ENCODE results near the gene TEDC2.
"Not testable (repeated sequence)": the region's sequence is repeated elsewhere in the genome, so short reads cannot be mapped to it uniquely, and the experiment has no call there.

Gene TEDC2

DNA sequence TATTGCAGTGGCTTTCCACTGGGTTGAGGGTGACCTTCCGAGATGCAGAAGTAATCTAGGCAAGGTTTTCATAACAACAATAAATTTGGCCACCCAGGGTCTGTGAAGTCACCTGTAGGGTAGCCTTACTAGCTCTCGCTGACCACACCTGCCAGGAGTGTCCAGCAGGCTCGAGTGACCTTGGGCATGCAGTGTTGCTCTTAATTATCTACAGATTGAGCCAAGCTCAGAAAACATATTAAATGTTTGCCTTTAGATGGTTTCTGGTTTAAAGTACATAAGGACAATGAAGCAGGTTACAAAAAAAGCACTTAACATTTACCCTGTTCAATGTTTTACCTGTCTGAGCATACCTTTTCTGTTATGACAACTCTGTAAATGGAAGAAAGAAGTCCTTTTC is 16.8 kb downstream of the TEDC2 start:
- DNase-seq: no peak

GRCh38 chr16:2477327-2477726 is 17.4 kb downstream of the TEDC2 start:
- DNase-seq: no peak

- DNase-seq: no peak
Measured at GRCh38 chr16:2478279-2478678, 18.4 kb downstream of the TEDC2 start.

DNA sequence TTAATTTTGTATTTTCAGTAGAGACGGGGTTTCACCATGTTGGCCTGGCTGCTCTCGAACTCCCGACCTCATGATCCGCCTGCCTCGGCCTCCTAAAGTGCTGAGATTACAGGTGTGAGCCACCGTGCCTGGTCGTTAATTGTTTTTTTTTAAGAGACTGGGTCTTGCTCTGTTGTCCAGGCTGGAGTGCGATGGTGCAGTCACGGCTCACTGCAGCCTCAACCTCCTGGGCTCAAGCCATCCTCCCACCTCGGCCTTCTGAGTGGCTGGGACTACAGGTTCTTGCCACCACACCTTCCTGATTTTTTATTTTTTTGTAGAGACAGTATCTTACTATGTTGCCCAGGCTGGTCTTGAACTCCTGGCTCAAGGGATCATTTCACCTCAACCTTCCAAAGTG is 20.1 kb downstream of the TEDC2 start:
- DNase-seq: not testable (repeated sequence)

- DNase-seq: no peak
Measured at GRCh38 chr16:2480948-2481347, 21.0 kb downstream of the TEDC2 start.

GRCh38 chr16:2481676-2482075 is 21.8 kb downstream of the TEDC2 start:
- DNase-seq: no peak

DNA sequence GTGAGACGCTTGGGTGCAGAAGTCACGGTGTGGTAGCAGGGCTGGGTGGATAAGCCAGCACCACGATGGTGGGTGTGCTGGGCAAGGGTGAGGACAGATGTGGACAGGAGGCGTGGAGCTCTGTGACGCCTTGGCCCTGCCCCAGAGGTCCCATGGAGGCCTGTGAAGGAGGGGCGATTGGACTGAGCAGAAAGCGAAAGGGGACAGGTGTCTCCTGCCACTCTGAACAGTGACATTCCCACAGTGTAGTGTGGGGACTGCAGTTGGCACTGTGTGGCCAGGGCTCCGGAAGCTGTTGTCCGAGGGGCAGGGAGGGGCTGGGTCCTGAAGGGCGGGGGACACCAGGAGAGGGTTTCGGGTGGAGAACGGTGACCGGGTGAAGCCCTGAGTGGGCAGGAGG is 22.3 kb downstream of the TEDC2 start:
- no peak for DNase-seq

GRCh38 chr16:2482708-2483534 is 23.0 kb downstream of the TEDC2 start:
- DNase-seq: peak; percentile 56

DNA sequence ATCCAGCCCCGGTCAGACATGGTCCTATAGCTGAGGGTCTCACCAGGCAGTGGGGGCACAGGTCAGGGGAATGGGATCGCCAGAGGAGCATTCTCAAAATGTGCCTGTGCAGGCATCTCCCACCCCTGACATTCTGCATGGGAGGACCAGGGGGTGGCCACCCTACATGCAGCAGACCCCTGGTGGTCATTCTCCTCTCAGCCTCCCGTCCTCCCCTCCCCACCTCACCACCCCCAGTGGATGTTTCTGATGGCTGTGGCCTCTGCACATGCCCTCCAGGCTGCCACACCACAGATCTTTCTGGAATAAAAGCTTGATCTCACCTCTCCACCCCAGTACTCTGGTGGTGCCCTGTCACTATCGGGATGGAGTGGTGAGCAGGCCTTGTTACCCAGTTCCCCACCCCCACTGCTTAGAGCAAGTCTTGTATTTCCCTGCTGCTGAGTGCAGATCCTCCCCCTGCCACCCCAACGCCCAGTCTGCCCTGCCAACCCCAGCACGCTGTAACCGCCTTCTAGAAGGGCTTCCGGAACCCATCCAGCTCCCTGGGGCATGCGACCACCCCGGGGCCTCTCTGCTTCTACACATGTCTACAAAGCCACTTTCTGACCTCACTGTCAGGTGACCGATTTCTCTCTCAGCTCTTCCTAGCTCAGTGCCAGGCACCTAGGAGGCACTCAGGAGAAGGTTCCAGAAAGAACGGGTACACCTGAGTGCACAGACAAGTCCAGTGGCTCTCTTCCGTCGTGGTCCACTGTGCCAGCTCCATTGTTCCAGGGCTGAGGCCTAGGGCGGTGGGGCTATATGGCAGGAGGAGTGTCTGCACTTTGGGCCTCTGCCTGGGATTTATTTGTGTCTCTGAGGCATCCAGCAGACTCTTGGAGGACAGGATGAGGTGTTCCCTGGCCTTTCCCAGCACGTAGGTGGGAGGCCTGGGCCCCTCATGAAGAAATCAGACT is 24.3 kb downstream of the TEDC2 start:
- DNase-seq: no peak

GRCh38 chr16:2484898-2485508 is 25.1 kb downstream of the TEDC2 start:
- no peak for DNase-seq

- DNase-seq: no peak
Measured at GRCh38 chr16:2485811-2486507, 26.1 kb downstream of the TEDC2 start.

- DNase-seq: peak; percentile 25
Measured at GRCh38 chr16:2486645-2487516, 27.0 kb downstream of the TEDC2 start.

DNA sequence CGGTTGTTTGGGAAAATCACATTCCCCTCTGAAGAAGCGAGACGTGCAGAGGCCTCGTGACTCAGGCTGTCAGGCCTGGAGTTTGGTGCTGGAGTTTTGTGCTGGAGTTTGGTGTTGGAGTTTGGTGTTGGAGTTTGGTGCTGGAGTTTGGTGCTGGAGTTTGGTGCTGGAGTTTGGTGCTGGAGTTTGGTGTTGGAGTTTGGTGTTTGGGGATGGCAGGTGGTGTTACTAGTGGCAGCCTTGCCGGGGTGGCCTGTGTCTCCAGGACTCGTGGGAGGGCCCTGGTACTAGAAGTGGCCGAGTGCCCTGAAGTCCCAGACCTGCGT is 27.6 kb downstream of the TEDC2 start:
- DNase-seq: no peak

DNA sequence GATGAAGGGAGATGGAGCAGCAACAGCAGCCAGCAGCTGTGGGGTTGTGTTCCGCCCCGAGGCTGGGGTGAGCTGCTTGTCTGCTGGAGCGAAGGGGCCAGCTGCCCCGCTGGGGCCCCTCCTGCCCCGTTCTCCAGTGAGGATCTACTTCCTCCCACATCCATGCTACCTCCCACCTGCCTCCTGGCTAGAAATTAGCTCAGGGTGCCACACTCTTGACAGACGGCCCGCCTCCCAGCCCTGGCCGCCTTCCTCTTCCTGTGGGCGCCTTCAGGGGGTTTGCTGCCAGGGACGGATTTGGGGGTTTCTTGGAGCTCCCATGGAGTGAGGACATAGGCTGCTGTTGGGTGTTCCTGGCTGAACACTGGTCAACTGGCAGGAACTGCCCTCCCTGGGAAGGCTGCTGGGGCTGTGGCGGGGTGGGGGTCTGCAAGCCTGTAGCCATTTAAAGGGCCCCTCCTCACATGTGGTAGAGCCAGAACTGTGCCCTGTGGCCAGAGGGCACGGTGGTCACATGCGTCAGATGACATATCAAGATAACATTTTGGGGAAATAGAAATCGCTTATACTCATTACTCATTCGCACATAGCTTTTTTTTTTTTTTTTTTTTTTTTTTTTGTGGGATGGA is 28.1 kb downstream of the TEDC2 start:
- DNase-seq: no peak

DNA sequence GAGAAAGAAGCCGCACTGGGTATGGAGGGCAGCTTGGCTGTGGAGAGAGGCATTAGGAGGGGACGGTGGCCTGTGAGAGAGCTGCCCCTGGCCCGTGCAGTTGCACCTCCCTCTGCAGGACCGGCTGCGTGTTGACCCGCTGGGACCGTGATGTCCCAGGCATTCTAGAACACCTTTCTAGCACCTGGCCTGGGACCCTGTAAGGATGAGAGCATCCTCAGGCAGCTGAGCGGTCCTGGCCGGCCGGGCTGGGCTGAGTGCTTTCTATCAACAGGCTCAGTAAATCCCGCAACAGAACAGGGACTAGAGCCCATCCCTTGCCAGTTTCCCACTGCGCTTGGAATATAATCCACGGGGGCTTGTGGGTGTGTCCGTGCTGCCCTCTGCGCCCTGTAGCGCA is 29.7 kb downstream of the TEDC2 start:
- DNase-seq: no peak

- DNase-seq: no peak
Measured at GRCh38 chr16:2490190-2491105, 30.5 kb downstream of the TEDC2 start.

DNA sequence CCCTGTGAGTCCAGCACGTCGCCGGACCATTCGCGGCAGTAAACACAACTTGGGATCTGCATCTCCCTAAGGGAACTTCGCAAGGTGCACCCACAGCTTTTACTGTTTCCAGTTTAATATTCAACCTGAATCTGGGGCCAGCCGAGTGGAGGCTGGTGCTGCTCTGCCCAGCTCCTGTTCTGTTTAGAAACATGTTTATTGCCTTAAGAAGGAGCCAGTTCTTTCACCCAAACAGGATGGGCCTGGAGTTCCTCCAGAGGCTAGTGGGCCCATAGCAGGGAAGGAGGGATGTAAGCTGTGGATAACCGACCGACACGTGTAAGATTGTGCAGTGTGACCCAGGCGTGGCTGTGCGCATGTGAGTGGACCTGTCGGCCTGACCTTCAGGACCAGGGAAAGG is 32.4 kb downstream of the TEDC2 start:
- DNase-seq: no peak

GRCh38 chr16:2493605-2494004 is 33.7 kb downstream of the TEDC2 start:
- no peak for DNase-seq

GRCh38 chr16:2494616-2495015 is 34.7 kb downstream of the TEDC2 start:
- DNase-seq: no peak

- DNase-seq: no peak
Measured at GRCh38 chr16:2495041-2495440, 35.1 kb downstream of the TEDC2 start.
